ENCODE measurements around the gene MAMLD1. TPM values are rescaled to one million over a fixed set of nuclear protein-coding genes. Genes with fewer than 3 reads are reported as not detected.

Gene MAMLD1
- total and polyA plus RNA-seq, 4 donors = 5.5 to 39.4 (median 21.5) TPM

- H3K4me1 ChIP-seq (ENCODE audit: control insufficient read depth, insufficient read depth, low read length) = peaks cover 34% of the 10 kb centered on the region
- H3K4me3 ChIP-seq (ENCODE audit: low read depth, low read length) = no peak overlapping the region
- H3K27ac ChIP-seq (ENCODE audit: low read depth, low read length) = no peak overlapping the region
- H3K27me3 ChIP-seq (ENCODE audit: control insufficient read depth, insufficient read depth, low read length) = peaks cover 2% of the 10 kb centered on the region
- no peaks in the 10 kb centered on the region for H3K9me3 ChIP-seq (ENCODE audit: control insufficient read depth, insufficient read depth, low read length)
- H3K36me3 ChIP-seq (ENCODE audit: control insufficient read depth, insufficient read depth, low read length) = no peaks in the 10 kb centered on the region
- WGBS (ENCODE audit: insufficient coverage) = 48% methylated on average over 3 of the region's 6 CpGs
- no peak for DNase-seq (ENCODE audit: low read depth in 4 of 6, low spot score in 6 of 6)
Measured at GRCh38 chrX:150372756-150373155, 9.6 kb downstream of the MAMLD1 start.

GRCh38 chrX:150375243-150375770 lies 12.2 kb downstream of the MAMLD1 start:
- no peaks in the 10 kb centered on the region for H3K9me3 ChIP-seq (ENCODE audit: control insufficient read depth, insufficient read depth, low read length)
- no peak overlapping the region for H3K4me3 ChIP-seq (ENCODE audit: low read depth, low read length)
- WGBS (ENCODE audit: insufficient coverage) = no CpG with 5 or more reads among the region's 4 CpGs
- peaks cover 34% of the 10 kb centered on the region for H3K4me1 ChIP-seq (ENCODE audit: control insufficient read depth, insufficient read depth, low read length)
- no peaks in the 10 kb centered on the region for H3K36me3 ChIP-seq (ENCODE audit: control insufficient read depth, insufficient read depth, low read length)
- peak in 2 of 6 donors; percentile 61 to 68 for DNase-seq (ENCODE audit: low read depth in 4 of 6, low spot score in 6 of 6)
- no peak overlapping the region for H3K27ac ChIP-seq (ENCODE audit: low read depth, low read length)
- H3K27me3 ChIP-seq (ENCODE audit: control insufficient read depth, insufficient read depth, low read length) = peaks cover 2% of the 10 kb centered on the region

GRCh38 chrX:150377005-150377404 lies 13.9 kb downstream of the MAMLD1 start:
- H3K9me3 ChIP-seq (ENCODE audit: control insufficient read depth, insufficient read depth, low read length) = no peaks in the 10 kb centered on the region
- no peak overlapping the region for H3K27ac ChIP-seq (ENCODE audit: low read depth, low read length)
- DNase-seq (ENCODE audit: low read depth in 4 of 6, low spot score in 6 of 6) = no peak
- WGBS (ENCODE audit: insufficient coverage) = no CpG with 5 or more reads among the region's 3 CpGs
- H3K4me3 ChIP-seq (ENCODE audit: low read depth, low read length) = no peak overlapping the region
- peaks cover 2% of the 10 kb centered on the region for H3K27me3 ChIP-seq (ENCODE audit: control insufficient read depth, insufficient read depth, low read length)
- peaks cover 21% of the 10 kb centered on the region for H3K4me1 ChIP-seq (ENCODE audit: control insufficient read depth, insufficient read depth, low read length)
- no peaks in the 10 kb centered on the region for H3K36me3 ChIP-seq (ENCODE audit: control insufficient read depth, insufficient read depth, low read length)

- Histone ChIP-seq H3K9me3 (ENCODE audit: control insufficient read depth, insufficient read depth, low read length) (no peaks in the 10 kb centered on the region), H3K4me1 (ENCODE audit: control insufficient read depth, insufficient read depth, low read length) (no peaks in the 10 kb centered on the region), H3K4me3 (ENCODE audit: low read depth, low read length) (no peak overlapping the region), H3K27ac (ENCODE audit: low read depth, low read length) (no peak overlapping the region), H3K27me3 (ENCODE audit: control insufficient read depth, insufficient read depth, low read length) (no peaks in the 10 kb centered on the region), H3K36me3 (ENCODE audit: control insufficient read depth, insufficient read depth, low read length) (no peaks in the 10 kb centered on the region)
- WGBS (ENCODE audit: insufficient coverage) = no CpG with 5 or more reads among the region's 1 CpG
- DNase-seq (ENCODE audit: low read depth in 4 of 6, low spot score in 6 of 6) = peak in 2 of 6 donors; percentile 2 to 38
Measured at GRCh38 chrX:150405006-150405405, 41.9 kb downstream of the MAMLD1 start.

- H3K9me3 ChIP-seq (ENCODE audit: control insufficient read depth, insufficient read depth, low read length) = no peaks in the 10 kb centered on the region
- no peaks in the 10 kb centered on the region for H3K27me3 ChIP-seq (ENCODE audit: control insufficient read depth, insufficient read depth, low read length)
- no peaks in the 10 kb centered on the region for H3K4me1 ChIP-seq (ENCODE audit: control insufficient read depth, insufficient read depth, low read length)
- no peaks in the 10 kb centered on the region for H3K36me3 ChIP-seq (ENCODE audit: control insufficient read depth, insufficient read depth, low read length)
- WGBS (ENCODE audit: insufficient coverage) = no CpG with 5 or more reads among the region's 4 CpGs
- no peak overlapping the region for H3K4me3 ChIP-seq (ENCODE audit: low read depth, low read length)
- no peak overlapping the region for H3K27ac ChIP-seq (ENCODE audit: low read depth, low read length)
- no peak for DNase-seq (ENCODE audit: low read depth in 4 of 6, low spot score in 6 of 6)
Measured at GRCh38 chrX:150405576-150405975, 42.5 kb downstream of the MAMLD1 start.

- H3K36me3 ChIP-seq (ENCODE audit: control insufficient read depth, insufficient read depth, low read length) = no peaks in the 10 kb centered on the region
- DNase-seq (ENCODE audit: low read depth in 4 of 6, low spot score in 6 of 6) = peak in 1 of 6 donors; percentile 7
- H3K4me3 ChIP-seq (ENCODE audit: low read depth, low read length) = no peak overlapping the region
- H3K27me3 ChIP-seq (ENCODE audit: control insufficient read depth, insufficient read depth, low read length) = no peaks in the 10 kb centered on the region
- no CpG with 5 or more reads among the region's 6 CpGs for WGBS (ENCODE audit: insufficient coverage)
- no peak overlapping the region for H3K27ac ChIP-seq (ENCODE audit: low read depth, low read length)
- H3K4me1 ChIP-seq (ENCODE audit: control insufficient read depth, insufficient read depth, low read length) = peaks cover 4% of the 10 kb centered on the region
- no peaks in the 10 kb centered on the region for H3K9me3 ChIP-seq (ENCODE audit: control insufficient read depth, insufficient read depth, low read length)
Measured at GRCh38 chrX:150406596-150406995, 43.5 kb downstream of the MAMLD1 start.

GRCh38 chrX:150408007-150408406 lies 44.9 kb downstream of the MAMLD1 start:
- 33% methylated on average over 1 of the region's 5 CpGs for WGBS (ENCODE audit: insufficient coverage)
- no peak overlapping the region for H3K27ac ChIP-seq (ENCODE audit: low read depth, low read length)
- H3K27me3 ChIP-seq (ENCODE audit: control insufficient read depth, insufficient read depth, low read length) = no peaks in the 10 kb centered on the region

GRCh38 chrX:150408561-150408960 lies 45.4 kb downstream of the MAMLD1 start:
- Histone ChIP-seq H3K4me3 (ENCODE audit: low read depth, low read length) (no peak overlapping the region), H3K36me3 (ENCODE audit: control insufficient read depth, insufficient read depth, low read length) (no peaks in the 10 kb centered on the region), H3K4me1 (ENCODE audit: control insufficient read depth, insufficient read depth, low read length) (peaks cover 4% of the 10 kb centered on the region), H3K27me3 (ENCODE audit: control insufficient read depth, insufficient read depth, low read length) (no peaks in the 10 kb centered on the region), H3K27ac (ENCODE audit: low read depth, low read length) (no peak overlapping the region), H3K9me3 (ENCODE audit: control insufficient read depth, insufficient read depth, low read length) (no peaks in the 10 kb centered on the region)
- no peak for DNase-seq (ENCODE audit: low read depth in 4 of 6, low spot score in 6 of 6)
- 67% methylated on average over 2 of the region's 2 CpGs for WGBS (ENCODE audit: insufficient coverage)

More at GRCh38 chrX:150408007-150408406, 44.9 kb downstream of the MAMLD1 start:
- no peak overlapping the region for H3K4me3 ChIP-seq (ENCODE audit: low read depth, low read length)
- H3K9me3 ChIP-seq (ENCODE audit: control insufficient read depth, insufficient read depth, low read length) = no peaks in the 10 kb centered on the region
- H3K4me1 ChIP-seq (ENCODE audit: control insufficient read depth, insufficient read depth, low read length) = peaks cover 4% of the 10 kb centered on the region
- no peak for DNase-seq (ENCODE audit: low read depth in 4 of 6, low spot score in 6 of 6)
- no peaks in the 10 kb centered on the region for H3K36me3 ChIP-seq (ENCODE audit: control insufficient read depth, insufficient read depth, low read length)

GRCh38 chrX:150409486-150409885 lies 46.4 kb downstream of the MAMLD1 start:
- no peaks in the 10 kb centered on the region for H3K9me3 ChIP-seq (ENCODE audit: control insufficient read depth, insufficient read depth, low read length)
- H3K4me1 ChIP-seq (ENCODE audit: control insufficient read depth, insufficient read depth, low read length) = peaks cover 4% of the 10 kb centered on the region
- no CpG with 5 or more reads among the region's 3 CpGs for WGBS (ENCODE audit: insufficient coverage)
- H3K27me3 ChIP-seq (ENCODE audit: control insufficient read depth, insufficient read depth, low read length) = no peaks in the 10 kb centered on the region
- H3K4me3 ChIP-seq (ENCODE audit: low read depth, low read length) = no peak overlapping the region
- no peak overlapping the region for H3K27ac ChIP-seq (ENCODE audit: low read depth, low read length)
- DNase-seq (ENCODE audit: low read depth in 4 of 6, low spot score in 6 of 6) = no peak
- H3K36me3 ChIP-seq (ENCODE audit: control insufficient read depth, insufficient read depth, low read length) = no peaks in the 10 kb centered on the region

GRCh38 chrX:150409964-150410363 lies 46.8 kb downstream of the MAMLD1 start:
- DNase-seq (ENCODE audit: low read depth in 4 of 6, low spot score in 6 of 6) = no peak
- H3K4me1 ChIP-seq (ENCODE audit: control insufficient read depth, insufficient read depth, low read length) = peaks cover 4% of the 10 kb centered on the region
- no peak overlapping the region for H3K27ac ChIP-seq (ENCODE audit: low read depth, low read length)
- 39% methylated on average over 2 of the region's 2 CpGs for WGBS (ENCODE audit: insufficient coverage)
- H3K27me3 ChIP-seq (ENCODE audit: control insufficient read depth, insufficient read depth, low read length) = no peaks in the 10 kb centered on the region
- H3K4me3 ChIP-seq (ENCODE audit: low read depth, low read length) = no peak overlapping the region
- no peaks in the 10 kb centered on the region for H3K9me3 ChIP-seq (ENCODE audit: control insufficient read depth, insufficient read depth, low read length)
- no peaks in the 10 kb centered on the region for H3K36me3 ChIP-seq (ENCODE audit: control insufficient read depth, insufficient read depth, low read length)

Data from spinal cord (tissue), 10 donors.